ENCODE results near the gene WDR20. TPM values are rescaled to one million over a fixed set of nuclear protein-coding genes. Genes with fewer than 3 reads are reported as not detected.

WDR20 gene
- total RNA-seq, 4 donors from 2014 or later, result 27.3 to 39.4 (median 33.0) TPM

GRCh38 chr14:102154121-102154520 lies 14.4 kb downstream of the WDR20 start:
- no peak for TF ChIP-seq POLR2AphosphoS5 (IDR thresholded peaks at IDR 0.05)
- TF ChIP-seq, protein P1, sequence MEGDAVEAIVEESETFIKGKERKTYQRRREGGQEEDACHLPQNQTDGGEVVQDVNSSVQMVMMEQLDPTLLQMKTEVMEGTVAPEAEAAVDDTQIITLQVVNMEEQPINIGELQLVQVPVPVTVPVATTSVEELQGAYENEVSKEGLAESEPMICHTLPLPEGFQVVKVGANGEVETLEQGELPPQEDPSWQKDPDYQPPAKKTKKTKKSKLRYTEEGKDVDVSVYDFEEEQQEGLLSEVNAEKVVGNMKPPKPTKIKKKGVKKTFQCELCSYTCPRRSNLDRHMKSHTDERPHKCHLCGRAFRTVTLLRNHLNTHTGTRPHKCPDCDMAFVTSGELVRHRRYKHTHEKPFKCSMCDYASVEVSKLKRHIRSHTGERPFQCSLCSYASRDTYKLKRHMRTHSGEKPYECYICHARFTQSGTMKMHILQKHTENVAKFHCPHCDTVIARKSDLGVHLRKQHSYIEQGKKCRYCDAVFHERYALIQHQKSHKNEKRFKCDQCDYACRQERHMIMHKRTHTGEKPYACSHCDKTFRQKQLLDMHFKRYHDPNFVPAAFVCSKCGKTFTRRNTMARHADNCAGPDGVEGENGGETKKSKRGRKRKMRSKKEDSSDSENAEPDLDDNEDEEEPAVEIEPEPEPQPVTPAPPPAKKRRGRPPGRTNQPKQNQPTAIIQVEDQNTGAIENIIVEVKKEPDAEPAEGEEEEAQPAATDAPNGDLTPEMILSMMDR (IDR thresholded peaks at IDR 0.05), result no peak
- TF ChIP-seq POLR2A (IDR thresholded peaks at IDR 0.05), result no peak
- TF ChIP-seq EP300 (IDR thresholded peaks at IDR 0.05), result no peak
- Histone ChIP-seq H3K27me3 (no peaks in the 10 kb centered on the region), H3K4me1 (no peaks in the 10 kb centered on the region), H3K27ac (no peak overlapping the region), H3K4me3 (no peak overlapping the region), H3K9me3 (no peaks in the 10 kb centered on the region), H3K36me3 (peaks cover 9% of the 10 kb centered on the region)
- WGBS, result 82% methylated on average over 1 of the region's 1 CpG
- no peak for DNase-seq (ENCODE audit: low spot score in 2 of 2)

DNA sequence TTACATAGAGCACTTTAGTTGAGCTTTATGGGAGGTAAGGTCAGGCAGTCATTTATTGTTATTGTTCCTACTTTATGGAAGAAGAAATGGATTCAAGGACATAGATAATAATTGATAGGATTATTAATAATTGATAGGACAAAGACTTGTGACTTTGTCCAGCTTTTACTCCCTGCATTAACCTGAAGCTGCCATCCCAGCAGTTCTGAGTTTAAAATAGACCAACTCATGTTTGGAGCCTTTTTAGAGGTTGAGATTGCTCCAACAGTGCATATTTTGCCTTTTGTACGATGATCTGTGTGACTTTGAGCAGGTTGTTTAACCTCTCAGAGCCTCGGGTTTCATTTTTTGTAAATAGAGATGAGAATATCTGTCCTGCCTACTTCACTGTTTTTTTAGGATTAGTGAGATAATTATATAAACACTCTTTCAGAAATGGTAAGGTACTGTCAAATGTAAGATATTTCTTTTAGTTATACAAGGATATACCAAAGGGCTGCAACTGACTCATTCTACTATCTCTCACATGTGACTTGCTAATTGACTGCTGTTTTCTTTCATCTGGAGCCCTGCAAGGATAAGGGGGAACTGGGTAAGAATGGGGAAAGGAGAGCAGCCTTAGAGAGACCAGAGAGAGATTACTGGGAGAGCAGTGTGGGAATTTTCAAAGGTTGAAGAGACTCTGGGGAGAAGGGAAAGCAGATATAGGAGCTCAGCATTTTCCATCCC lies 15.3 kb downstream of the WDR20 start:
- H3K27me3 ChIP-seq, result no peaks in the 10 kb centered on the region
- peaks cover 9% of the 10 kb centered on the region for H3K36me3 ChIP-seq
- no peak overlapping the region for H3K27ac ChIP-seq
- TF ChIP-seq, protein P1 (IDR thresholded peaks at IDR 0.05), result no peak
- TF ChIP-seq EP300 (IDR thresholded peaks at IDR 0.05), result no peak
- H3K4me1 ChIP-seq, result no peaks in the 10 kb centered on the region
- H3K4me3 ChIP-seq, result no peak overlapping the region
- no peaks in the 10 kb centered on the region for H3K9me3 ChIP-seq
- DNase-seq (ENCODE audit: low spot score in 2 of 2), result no peak
- WGBS, result 31% methylated on average over 2 of the region's 2 CpGs

GRCh38 chr14:102157346-102157745 lies 17.6 kb downstream of the WDR20 start:
- TF ChIP-seq POLR2AphosphoS5 (IDR thresholded peaks at IDR 0.05) (no peak), EP300 (IDR thresholded peaks at IDR 0.05) (no peak), POLR2A (IDR thresholded peaks at IDR 0.05) (no peak)
- TF ChIP-seq, protein P1 (IDR thresholded peaks at IDR 0.05), result no peak
- Histone ChIP-seq H3K27ac (no peak overlapping the region), H3K9me3 (no peaks in the 10 kb centered on the region), H3K4me3 (no peak overlapping the region), H3K36me3 (peaks cover 7% of the 10 kb centered on the region), H3K4me1 (peaks cover 6% of the 10 kb centered on the region), H3K27me3 (no peaks in the 10 kb centered on the region)
- no peak for DNase-seq (ENCODE audit: low spot score in 2 of 2)

DNA sequence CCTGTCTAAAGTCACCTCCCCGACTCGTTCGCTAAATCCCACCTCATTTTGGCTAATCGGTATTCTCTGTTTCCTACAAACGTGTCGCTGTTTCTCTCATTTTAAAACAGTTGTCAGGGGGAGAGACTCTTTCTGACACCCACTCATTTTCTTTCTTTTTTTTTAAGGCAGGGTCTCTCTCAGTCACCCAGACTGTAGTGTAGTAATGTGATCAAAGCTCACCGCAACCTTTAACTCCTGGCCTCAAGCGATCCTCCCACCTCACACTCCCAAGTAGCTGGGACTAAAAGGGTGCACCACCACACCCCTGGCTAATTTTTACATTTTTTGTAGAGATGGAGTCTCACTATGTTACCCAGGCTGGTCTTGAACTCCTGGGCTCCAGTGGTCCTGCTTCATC lies 19.1 kb downstream of the WDR20 start:
- Histone ChIP-seq H3K9me3 (no peaks in the 10 kb centered on the region), H3K27me3 (no peaks in the 10 kb centered on the region), H3K27ac (no peak overlapping the region), H3K4me3 (no peak overlapping the region), H3K36me3 (no peaks in the 10 kb centered on the region), H3K4me1 (peaks cover 9% of the 10 kb centered on the region)
- no peak for TF ChIP-seq POLR2AphosphoS5 (IDR thresholded peaks at IDR 0.05)
- TF ChIP-seq, protein P1 (IDR thresholded peaks at IDR 0.05), result no peak
- no peak for DNase-seq (ENCODE audit: low spot score in 2 of 2)
- 92% methylated on average over 8 of the region's 8 CpGs for WGBS

GRCh38 chr14:102159841-102160240 lies 20.1 kb downstream of the WDR20 start:
- WGBS, result 88% methylated on average over 4 of the region's 4 CpGs
- peaks cover 14% of the 10 kb centered on the region for H3K4me1 ChIP-seq
- no peaks in the 10 kb centered on the region for H3K36me3 ChIP-seq
- no peak overlapping the region for H3K4me3 ChIP-seq
- no peak overlapping the region for H3K27ac ChIP-seq
- no peak for DNase-seq (ENCODE audit: low spot score in 2 of 2)
- TF ChIP-seq POLR2AphosphoS5 (IDR thresholded peaks at IDR 0.05) (no peak), POLR2A (IDR thresholded peaks at IDR 0.05) (no peak), EP300 (IDR thresholded peaks at IDR 0.05) (no peak)
- TF ChIP-seq, protein P1 (IDR thresholded peaks at IDR 0.05), result no peak
- H3K27me3 ChIP-seq, result no peaks in the 10 kb centered on the region
- H3K9me3 ChIP-seq, result no peaks in the 10 kb centered on the region

Data from suprapubic skin (tissue), 4 donors.